ENCODE measurements around the gene LRRC2.
"Not testable (repeated sequence)": the region's sequence is repeated elsewhere in the genome, so short reads cannot be mapped to it uniquely, and the experiment has no call there.

Gene LRRC2

GRCh38 chr3:46599590-46599989 lies 33.5 kb upstream of the LRRC2 start:
- Histone ChIP-seq H3K4me3 (ENCODE audit: low read length) (no peak overlapping the region), H3K36me3 (ENCODE audit: insufficient read depth, low read length) (no peaks in the 10 kb centered on the region), H3K4me2 (ENCODE audit: low read length) (no peak overlapping the region)

GRCh38 chr3:46595819-46596314 lies 29.8 kb upstream of the LRRC2 start:
- peaks cover 16% of the 10 kb centered on the region for H3K27me3 ChIP-seq (ENCODE audit: control insufficient read depth, insufficient read depth, low read length)
- H3K36me3 ChIP-seq (ENCODE audit: insufficient read depth, low read length) = no peaks in the 10 kb centered on the region
- H3K4me2 ChIP-seq (ENCODE audit: low read length) = no peak overlapping the region
- H3K9ac ChIP-seq (ENCODE audit: low read depth, low read length) = no peak overlapping the region
- no peaks in the 10 kb centered on the region for H3K4me1 ChIP-seq (ENCODE audit: control insufficient read depth, insufficient read depth, low read length)
- H3K9me3 ChIP-seq (replicated peaks; ENCODE audit: low read length) = no peaks in the 10 kb centered on the region
- H3K4me3 ChIP-seq (ENCODE audit: low read length) = no peak overlapping the region

More at GRCh38 chr3:46599590-46599989, 33.5 kb upstream of the LRRC2 start:
- Histone ChIP-seq H3K27me3 (ENCODE audit: control insufficient read depth, insufficient read depth, low read length) (peaks cover 14% of the 10 kb centered on the region), H3K4me1 (ENCODE audit: control insufficient read depth, insufficient read depth, low read length) (no peaks in the 10 kb centered on the region), H3K9ac (ENCODE audit: low read depth, low read length) (no peak overlapping the region), H3K9me3 (replicated peaks; ENCODE audit: low read length) (no peaks in the 10 kb centered on the region)

GRCh38 chr3:46594723-46595122 lies 28.6 kb upstream of the LRRC2 start:
- no peaks in the 10 kb centered on the region for H3K9me3 ChIP-seq (replicated peaks; ENCODE audit: low read length)
- no peaks in the 10 kb centered on the region for H3K4me1 ChIP-seq (ENCODE audit: control insufficient read depth, insufficient read depth, low read length)
- no peaks in the 10 kb centered on the region for H3K36me3 ChIP-seq (ENCODE audit: insufficient read depth, low read length)
- H3K4me3 ChIP-seq (ENCODE audit: low read length) = no peak overlapping the region
- no peak overlapping the region for H3K4me2 ChIP-seq (ENCODE audit: low read length)
- peaks cover 13% of the 10 kb centered on the region for H3K27me3 ChIP-seq (ENCODE audit: control insufficient read depth, insufficient read depth, low read length)
- no peak overlapping the region for H3K9ac ChIP-seq (ENCODE audit: low read depth, low read length)

GRCh38 chr3:46593979-46594378 lies 27.9 kb upstream of the LRRC2 start:
- Histone ChIP-seq H3K4me1 (ENCODE audit: control insufficient read depth, insufficient read depth, low read length) (no peaks in the 10 kb centered on the region), H3K9ac (ENCODE audit: low read depth, low read length) (no peak overlapping the region), H3K36me3 (ENCODE audit: insufficient read depth, low read length) (no peaks in the 10 kb centered on the region), H3K9me3 (replicated peaks; ENCODE audit: low read length) (no peaks in the 10 kb centered on the region), H3K4me3 (ENCODE audit: low read length) (no peak overlapping the region), H3K27me3 (ENCODE audit: control insufficient read depth, insufficient read depth, low read length) (peaks cover 8% of the 10 kb centered on the region), H3K4me2 (ENCODE audit: low read length) (no peak overlapping the region)

GRCh38 chr3:46593274-46593862 lies 27.3 kb upstream of the LRRC2 start:
- no peaks in the 10 kb centered on the region for H3K4me1 ChIP-seq (ENCODE audit: control insufficient read depth, insufficient read depth, low read length)
- no peak overlapping the region for H3K4me3 ChIP-seq (ENCODE audit: low read length)
- no peak overlapping the region for H3K4me2 ChIP-seq (ENCODE audit: low read length)
- no peak overlapping the region for H3K9ac ChIP-seq (ENCODE audit: low read depth, low read length)
- H3K9me3 ChIP-seq (replicated peaks; ENCODE audit: low read length) = no peaks in the 10 kb centered on the region
- no peaks in the 10 kb centered on the region for H3K36me3 ChIP-seq (ENCODE audit: insufficient read depth, low read length)
- H3K27me3 ChIP-seq (ENCODE audit: control insufficient read depth, insufficient read depth, low read length) = peaks cover 2% of the 10 kb centered on the region

GRCh38 chr3:46587268-46587667 lies 21.2 kb upstream of the LRRC2 start:
- not testable (repeated sequence) for H3K4me3 ChIP-seq (ENCODE audit: low read length); H3K36me3 ChIP-seq (ENCODE audit: insufficient read depth, low read length); H3K4me2 ChIP-seq (ENCODE audit: low read length); H3K9me3 ChIP-seq (replicated peaks; ENCODE audit: low read length); H3K9ac ChIP-seq (ENCODE audit: low read depth, low read length); H3K4me1 ChIP-seq (ENCODE audit: control insufficient read depth, insufficient read depth, low read length)
- H3K27me3 ChIP-seq (ENCODE audit: control insufficient read depth, insufficient read depth, low read length) = peaks cover 13% of the 10 kb centered on the region

- no peak overlapping the region for H3K4me2 ChIP-seq (ENCODE audit: low read length)
- H3K4me3 ChIP-seq (ENCODE audit: low read length) = no peak overlapping the region
- no peaks in the 10 kb centered on the region for H3K36me3 ChIP-seq (ENCODE audit: insufficient read depth, low read length)
- H3K9me3 ChIP-seq (replicated peaks; ENCODE audit: low read length) = no peaks in the 10 kb centered on the region
- H3K4me1 ChIP-seq (ENCODE audit: control insufficient read depth, insufficient read depth, low read length) = no peaks in the 10 kb centered on the region
- H3K9ac ChIP-seq (ENCODE audit: low read depth, low read length) = no peak overlapping the region
- peaks cover 13% of the 10 kb centered on the region for H3K27me3 ChIP-seq (ENCODE audit: control insufficient read depth, insufficient read depth, low read length)
Observed at GRCh38 chr3:46586738-46587246, 20.7 kb upstream of the LRRC2 start.

- H3K9me3 ChIP-seq (replicated peaks; ENCODE audit: low read length) = no peaks in the 10 kb centered on the region
- no peak overlapping the region for H3K4me3 ChIP-seq (ENCODE audit: low read length)
- peaks cover 13% of the 10 kb centered on the region for H3K27me3 ChIP-seq (ENCODE audit: control insufficient read depth, insufficient read depth, low read length)
- no peak overlapping the region for H3K4me2 ChIP-seq (ENCODE audit: low read length)
- no peak overlapping the region for H3K9ac ChIP-seq (ENCODE audit: low read depth, low read length)
- no peaks in the 10 kb centered on the region for H3K4me1 ChIP-seq (ENCODE audit: control insufficient read depth, insufficient read depth, low read length)
- H3K36me3 ChIP-seq (ENCODE audit: insufficient read depth, low read length) = no peaks in the 10 kb centered on the region
Observed at GRCh38 chr3:46585799-46586693, 19.9 kb upstream of the LRRC2 start.

- H3K9me3 ChIP-seq (replicated peaks; ENCODE audit: low read length) = no peaks in the 10 kb centered on the region
- H3K4me1 ChIP-seq (ENCODE audit: control insufficient read depth, insufficient read depth, low read length) = no peaks in the 10 kb centered on the region
- no peak overlapping the region for H3K4me2 ChIP-seq (ENCODE audit: low read length)
- no peak overlapping the region for H3K9ac ChIP-seq (ENCODE audit: low read depth, low read length)
- H3K36me3 ChIP-seq (ENCODE audit: insufficient read depth, low read length) = no peaks in the 10 kb centered on the region
- no peak overlapping the region for H3K4me3 ChIP-seq (ENCODE audit: low read length)
- H3K27me3 ChIP-seq (ENCODE audit: control insufficient read depth, insufficient read depth, low read length) = peaks cover 24% of the 10 kb centered on the region
Observed at GRCh38 chr3:46584598-46585467, 18.7 kb upstream of the LRRC2 start.

- Histone ChIP-seq H3K4me3 (ENCODE audit: low read length) (no peak overlapping the region), H3K9me3 (replicated peaks; ENCODE audit: low read length) (no peaks in the 10 kb centered on the region), H3K4me1 (ENCODE audit: control insufficient read depth, insufficient read depth, low read length) (no peaks in the 10 kb centered on the region), H3K36me3 (ENCODE audit: insufficient read depth, low read length) (no peaks in the 10 kb centered on the region), H3K27me3 (ENCODE audit: control insufficient read depth, insufficient read depth, low read length) (peaks cover 30% of the 10 kb centered on the region), H3K9ac (ENCODE audit: low read depth, low read length) (no peak overlapping the region), H3K4me2 (ENCODE audit: low read length) (no peak overlapping the region)
Observed at GRCh38 chr3:46580675-46581074, 14.6 kb upstream of the LRRC2 start.

- H3K4me3 ChIP-seq (ENCODE audit: low read length) = no peak overlapping the region
- no peaks in the 10 kb centered on the region for H3K36me3 ChIP-seq (ENCODE audit: insufficient read depth, low read length)
- no peak overlapping the region for H3K4me2 ChIP-seq (ENCODE audit: low read length)
- H3K9me3 ChIP-seq (replicated peaks; ENCODE audit: low read length) = no peaks in the 10 kb centered on the region
- H3K4me1 ChIP-seq (ENCODE audit: control insufficient read depth, insufficient read depth, low read length) = no peaks in the 10 kb centered on the region
- H3K9ac ChIP-seq (ENCODE audit: low read depth, low read length) = no peak overlapping the region
- peaks cover 23% of the 10 kb centered on the region for H3K27me3 ChIP-seq (ENCODE audit: control insufficient read depth, insufficient read depth, low read length)
Observed at GRCh38 chr3:46579756-46580286, 13.7 kb upstream of the LRRC2 start.

All from skeletal muscle satellite cell (primary cell).